GM12801 (cell line): ENCODE measurements around the gene LAMB3.

ENCODE experiments used
- CTCF ChIP-seq: IDR thresholded peaks from one replicate; pipeline ENCODE4 v1.5.1; 2011; ENCODE audit warnings: control low read depth; ENCODE audit not compliant: insufficient read length; ENCODE audit errors: extremely low read depth

LAMB3 gene

GRCh38 chr1:209672705-209673630, 20.7 kb upstream of the LAMB3 start:
- no peak for TF ChIP-seq CTCF

GRCh38 chr1:209670441-209671082, 18.3 kb upstream of the LAMB3 start:
- TF ChIP-seq CTCF, result no peak

GRCh38 chr1:209667708-209668107, 15.5 kb upstream of the LAMB3 start:
- TF ChIP-seq CTCF, result no peak

- TF ChIP-seq CTCF, result no peak
These were observed 14.9 kb upstream of the LAMB3 start for GRCh38 chr1:209667103-209667502.

- TF ChIP-seq CTCF, result no peak
These were observed 10.7 kb upstream of the LAMB3 start for GRCh38 chr1:209662879-209663327.

- no peak for TF ChIP-seq CTCF
These were observed 8.8 kb upstream of the LAMB3 start for GRCh38 chr1:209661071-209661470.

GRCh38 chr1:209659909-209660308, 7.7 kb upstream of the LAMB3 start:
- no peak for TF ChIP-seq CTCF
